Activated naive CD8-positive, alpha-beta T cell treated with anti-CD3 and anti-CD28 coated beads, Interleukin-2, amount 10 ng/mL, durations not matched to agents 7 days and 5 days (primary cell): ENCODE data around the gene PARD3. TPM values are rescaled to one million over a fixed set of nuclear protein-coding genes. Genes with fewer than 3 reads are reported as not detected.

ENCODE experiments used
- ATAC-seq: fragments of 150-1000 bp; cut with Tn5 transposase; one replicate; pipeline ENCODE4 v1.10.0; 2021; ENCODE audit warnings: low read depth, moderate library complexity
- POLR2A ChIA-PET: fragments of 350-600 bp; sonication (Branson Sonifier 250); formaldehyde crosslinking; loops from one replicate; lab custom pipeline; 2021; ENCODE audit warnings: antibody characterized with exemption; lab: Charles Lee
- DNase-seq: peaks from one replicate; pipeline ENCODE4 v3.0.0; 2021
- H3K27ac Mint-ChIP-seq: one replicate; pipeline ENCODE4 v1.8.0; 2022; ENCODE audit warnings: mild to moderate bottlenecking, mixed read lengths
- H3K27me3 Mint-ChIP-seq: one replicate; pipeline ENCODE4 v1.8.0; 2022; ENCODE audit warnings: mild to moderate bottlenecking, moderate library complexity, mixed read lengths
- H3K36me3 Mint-ChIP-seq: one replicate; pipeline ENCODE4 v1.8.0; 2021; ENCODE audit warnings: mild to moderate bottlenecking, mixed read lengths
- H3K4me1 Mint-ChIP-seq: one replicate; pipeline ENCODE4 v1.8.0; 2021; ENCODE audit warnings: mixed read lengths
- H3K4me3 Mint-ChIP-seq: one replicate; pipeline ENCODE4 v1.8.0; 2022; ENCODE audit warnings: mild to moderate bottlenecking, moderate library complexity, mixed read lengths
- H3K9me3 Mint-ChIP-seq: one replicate; pipeline ENCODE4 v1.8.0; 2021; ENCODE audit warnings: mixed read lengths
- total RNA-seq, 2 experiments: library from RNA; stranded (reverse); gene quantifications; one replicate each; pipeline ENCODE4 v1.2.3, GENCODE V29; 2021

PARD3 gene
- total RNA-seq, 2 experiments from 2014 or later: 0.48 to 0.55 TPM

DNA sequence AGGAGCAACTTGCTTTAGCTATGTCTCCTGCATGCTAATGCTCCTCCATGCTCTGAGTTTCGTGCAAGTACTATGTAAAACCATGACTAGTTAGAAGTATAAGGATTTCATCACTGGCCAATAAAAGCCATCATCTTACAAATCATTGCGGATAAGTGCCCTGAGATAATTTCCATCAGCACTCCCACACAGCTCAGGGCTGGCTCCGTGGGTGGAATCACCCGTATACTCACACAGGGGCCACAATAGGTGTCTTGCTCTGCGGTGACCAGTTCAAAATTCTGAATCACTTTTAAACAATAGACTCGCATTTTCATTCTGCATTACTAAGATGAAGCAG, 227.4 kb downstream of the PARD3 start:
- Mint-ChIP-seq H3K4me1 (no peaks in the 10 kb centered on the region), H3K36me3 (no peaks in the 10 kb centered on the region), H3K27me3 (peaks cover 3% of the 10 kb centered on the region), H3K27ac (no peak overlapping the region), H3K9me3 (no peaks in the 10 kb centered on the region), H3K4me3 (no peak overlapping the region)
- DNase-seq: no peak
- POLR2A ChIA-PET: no interaction called here
- ATAC-seq: no peak

GRCh38 chr10:34587002-34587679, 228.0 kb downstream of the PARD3 start:
- Mint-ChIP-seq H3K27ac (no peak overlapping the region), H3K36me3 (no peaks in the 10 kb centered on the region), H3K27me3 (peaks cover 3% of the 10 kb centered on the region), H3K4me1 (no peaks in the 10 kb centered on the region), H3K4me3 (no peak overlapping the region), H3K9me3 (no peaks in the 10 kb centered on the region)
- DNase-seq (no peak), ATAC-seq (no peak)
- POLR2A ChIA-PET: no interaction called here

DNA sequence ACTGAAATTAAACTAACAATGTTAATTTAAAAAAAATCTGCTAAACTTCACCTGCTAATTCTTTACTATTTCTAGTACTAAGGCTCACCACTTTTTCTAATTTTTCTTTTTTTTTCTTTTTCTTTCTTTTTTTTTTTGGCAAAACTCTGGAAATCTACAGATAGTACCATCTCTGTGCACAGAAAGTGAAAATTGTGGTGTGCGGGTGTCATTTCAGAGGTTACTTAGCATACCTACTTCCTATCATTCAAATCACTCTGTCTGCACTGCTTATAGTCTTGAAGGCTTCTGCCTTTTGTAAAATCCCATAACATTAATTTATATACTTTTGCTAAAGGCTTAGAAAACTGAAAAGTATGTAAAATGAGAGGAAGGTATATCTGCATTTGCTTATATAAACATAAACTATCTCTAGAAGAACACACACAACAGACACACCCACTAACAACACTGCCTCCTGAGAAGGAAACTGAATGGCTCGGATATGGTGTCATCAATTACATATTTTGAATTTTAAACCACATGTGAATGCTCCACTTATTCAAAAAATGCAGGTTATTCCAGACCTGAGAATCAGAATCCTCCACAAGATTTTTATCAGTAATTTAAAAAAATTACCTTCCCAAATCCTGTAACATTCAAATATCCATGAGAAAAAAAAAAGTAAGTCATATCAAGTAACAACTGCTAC, 229.5 kb downstream of the PARD3 start:
- no peaks in the 10 kb centered on the region for H3K9me3 Mint-ChIP-seq
- ATAC-seq (no peak), DNase-seq (no peak)
- POLR2A ChIA-PET: no interaction called here
- no peaks in the 10 kb centered on the region for H3K36me3 Mint-ChIP-seq
- peaks cover 3% of the 10 kb centered on the region for H3K27me3 Mint-ChIP-seq
- no peak overlapping the region for H3K27ac Mint-ChIP-seq
- H3K4me1 Mint-ChIP-seq: no peaks in the 10 kb centered on the region
- H3K4me3 Mint-ChIP-seq: no peak overlapping the region

DNA sequence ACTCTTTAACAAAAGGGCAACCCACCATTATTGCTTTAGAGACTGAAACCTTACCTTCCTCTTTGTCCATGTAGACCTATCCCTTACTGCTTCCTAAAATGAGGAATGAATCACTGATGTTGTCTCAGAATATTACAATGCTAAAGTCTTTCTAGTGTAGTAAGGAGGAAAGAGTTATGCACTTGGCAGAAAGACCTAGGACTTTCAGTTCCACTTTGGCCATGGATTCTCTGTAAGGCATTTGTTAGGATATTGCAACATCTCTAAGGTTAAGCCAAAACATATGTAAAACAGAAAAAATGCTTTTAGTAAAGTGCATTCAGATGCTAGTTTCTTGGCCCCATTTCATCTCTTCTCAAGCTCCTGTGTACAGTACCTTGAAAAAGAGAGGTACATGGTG, 230.9 kb downstream of the PARD3 start:
- no peak overlapping the region for H3K4me3 Mint-ChIP-seq

DNA sequence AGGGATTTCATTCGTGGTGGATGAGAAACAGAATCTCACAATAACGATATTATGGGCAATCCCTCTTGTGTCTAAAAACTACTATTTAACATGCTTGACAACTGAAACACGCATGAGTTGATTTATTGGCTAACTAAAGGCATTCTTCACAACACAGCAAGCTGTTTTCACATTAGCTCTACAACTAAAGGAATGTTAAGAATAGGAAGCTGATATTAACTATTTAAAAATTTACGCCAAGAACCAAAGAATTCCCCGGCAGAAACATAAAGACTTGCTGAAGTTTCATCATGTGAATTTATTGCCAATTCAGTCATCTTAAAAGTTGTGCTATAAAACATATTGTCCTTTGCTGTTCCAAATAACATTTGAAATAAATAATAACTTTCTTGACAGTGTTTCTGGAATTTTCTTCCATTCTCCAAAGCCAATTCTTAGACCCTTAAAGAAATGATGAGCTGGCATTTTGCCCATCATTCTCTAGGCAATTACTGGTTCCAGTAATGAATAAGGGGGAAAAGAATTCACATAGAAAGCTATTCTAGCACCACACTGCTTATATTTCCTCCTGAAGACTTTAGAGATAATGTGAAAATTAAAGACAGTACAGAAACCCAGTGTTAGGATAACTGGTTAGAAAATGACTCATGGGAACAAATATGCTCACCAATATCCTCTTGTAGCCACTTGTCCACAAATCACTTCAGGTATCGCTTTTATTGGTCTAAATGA, 233.1 kb downstream of the PARD3 start:
- ATAC-seq (no peak), DNase-seq (no peak)
- H3K4me1 Mint-ChIP-seq: no peaks in the 10 kb centered on the region
- no peaks in the 10 kb centered on the region for H3K36me3 Mint-ChIP-seq
- no peak overlapping the region for H3K4me3 Mint-ChIP-seq
- H3K9me3 Mint-ChIP-seq: no peaks in the 10 kb centered on the region
- POLR2A ChIA-PET: no interaction called here
- H3K27ac Mint-ChIP-seq: no peak overlapping the region
- peaks cover 5% of the 10 kb centered on the region for H3K27me3 Mint-ChIP-seq

More for the DNA sequence above, 230.9 kb downstream of the PARD3 start:
- ATAC-seq (no peak), DNase-seq (no peak)
- Mint-ChIP-seq H3K4me1 (no peaks in the 10 kb centered on the region), H3K36me3 (no peaks in the 10 kb centered on the region), H3K27me3 (peaks cover 5% of the 10 kb centered on the region), H3K27ac (no peak overlapping the region), H3K9me3 (no peaks in the 10 kb centered on the region)
- POLR2A ChIA-PET: no interaction called here

DNA sequence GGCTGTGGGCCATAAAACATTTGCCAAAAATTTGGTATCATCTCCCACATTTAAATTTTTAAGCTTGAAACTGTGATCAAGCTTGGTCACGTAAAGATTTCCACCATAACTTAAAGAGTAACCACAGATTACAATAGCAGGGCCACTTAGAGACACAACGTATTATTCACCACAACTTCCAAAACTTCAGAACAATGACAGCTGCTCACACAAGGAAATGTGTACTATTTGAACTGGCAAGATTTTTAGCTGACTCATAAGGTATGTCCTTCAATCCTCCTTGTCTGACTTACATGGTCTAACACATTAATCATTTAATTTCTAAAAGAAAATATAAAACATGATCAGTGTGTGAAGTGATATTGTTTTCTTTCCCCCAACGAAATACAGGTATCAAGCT, 234.5 kb downstream of the PARD3 start:
- DNase-seq (no peak), ATAC-seq (no peak)
- no peak overlapping the region for H3K4me3 Mint-ChIP-seq
- POLR2A ChIA-PET: no interaction called here
- no peaks in the 10 kb centered on the region for H3K4me1 Mint-ChIP-seq
- H3K9me3 Mint-ChIP-seq: no peaks in the 10 kb centered on the region
- H3K27me3 Mint-ChIP-seq: peaks cover 5% of the 10 kb centered on the region
- no peaks in the 10 kb centered on the region for H3K36me3 Mint-ChIP-seq
- H3K27ac Mint-ChIP-seq: no peak overlapping the region

DNA sequence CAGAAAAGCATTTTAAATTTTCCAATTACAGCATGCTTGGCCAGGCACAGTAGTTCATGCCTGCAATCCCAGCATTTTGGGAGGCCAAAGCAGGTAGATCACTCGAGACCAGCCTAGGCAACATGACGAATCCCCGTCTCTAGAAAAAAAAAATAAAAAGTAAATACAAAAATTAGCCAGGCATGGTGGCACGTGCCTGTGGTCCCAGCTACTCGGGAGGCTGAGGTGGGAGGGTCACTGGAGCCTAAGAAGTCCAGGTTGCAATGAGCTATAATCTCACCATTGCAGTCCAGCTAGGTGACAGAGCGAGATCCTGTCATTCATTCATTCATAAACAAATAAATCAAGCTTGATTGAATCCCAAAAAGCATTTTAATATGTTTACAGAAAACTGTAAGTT, 234.9 kb downstream of the PARD3 start:
- no peaks in the 10 kb centered on the region for H3K9me3 Mint-ChIP-seq
- ATAC-seq (no peak), DNase-seq (no peak)
- H3K27me3 Mint-ChIP-seq: peaks cover 5% of the 10 kb centered on the region
- H3K27ac Mint-ChIP-seq: no peak overlapping the region
- no peaks in the 10 kb centered on the region for H3K36me3 Mint-ChIP-seq
- no peak overlapping the region for H3K4me3 Mint-ChIP-seq
- POLR2A ChIA-PET: no interaction called here
- H3K4me1 Mint-ChIP-seq: no peaks in the 10 kb centered on the region

DNA sequence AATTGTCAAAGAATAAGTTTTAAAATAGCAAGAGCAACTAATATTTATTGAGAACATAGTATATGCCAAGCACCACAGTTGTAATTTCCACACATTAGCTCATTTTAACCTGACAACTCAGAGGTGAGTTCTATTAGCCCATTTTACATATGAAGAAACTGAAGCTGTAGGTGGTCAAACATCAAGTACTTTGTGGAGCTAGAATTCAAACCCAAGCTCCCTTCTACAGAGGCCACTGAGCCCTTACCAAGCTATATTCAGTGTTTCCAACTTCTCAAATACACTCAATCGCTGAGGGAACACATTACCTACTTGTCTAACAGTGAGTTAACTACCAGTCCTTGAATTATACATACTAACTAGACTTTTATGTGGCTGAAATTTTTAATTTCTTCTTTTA, 236.6 kb downstream of the PARD3 start:
- Mint-ChIP-seq H3K4me1 (no peaks in the 10 kb centered on the region), H3K9me3 (no peaks in the 10 kb centered on the region), H3K4me3 (no peak overlapping the region), H3K27me3 (peaks cover 3% of the 10 kb centered on the region), H3K36me3 (no peaks in the 10 kb centered on the region), H3K27ac (no peak overlapping the region)
- ATAC-seq: no peak
- DNase-seq: no peak
- POLR2A ChIA-PET: no interaction called here

DNA sequence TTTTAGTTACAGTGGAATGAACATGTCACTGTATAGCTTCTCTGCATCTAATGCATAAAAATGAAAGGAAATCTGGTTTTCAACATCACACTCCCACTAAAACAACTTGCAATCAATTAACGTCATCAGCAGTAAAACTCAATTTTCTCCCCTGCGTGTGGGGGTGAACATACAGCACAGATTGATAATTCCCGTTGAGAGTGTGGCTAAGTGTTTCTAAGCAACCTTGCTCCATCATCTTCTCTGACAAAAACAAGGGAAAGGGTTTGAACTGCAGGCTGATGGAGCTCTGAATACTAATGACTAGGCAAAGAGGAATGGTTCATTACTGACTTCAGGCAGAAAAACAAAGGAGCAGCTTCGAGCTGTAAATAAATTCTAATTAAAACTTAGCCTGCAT, 238.3 kb downstream of the PARD3 start:
- DNase-seq (no peak), ATAC-seq (no peak)
- H3K9me3 Mint-ChIP-seq: no peaks in the 10 kb centered on the region
- no peaks in the 10 kb centered on the region for H3K4me1 Mint-ChIP-seq
- H3K4me3 Mint-ChIP-seq: no peak overlapping the region
- H3K27me3 Mint-ChIP-seq: peaks cover 2% of the 10 kb centered on the region
- no peaks in the 10 kb centered on the region for H3K36me3 Mint-ChIP-seq
- POLR2A ChIA-PET: no interaction called here
- no peak overlapping the region for H3K27ac Mint-ChIP-seq

GRCh38 chr10:34575882-34576281, 239.2 kb downstream of the PARD3 start:
- Mint-ChIP-seq H3K9me3 (no peaks in the 10 kb centered on the region), H3K27me3 (peaks cover 2% of the 10 kb centered on the region), H3K36me3 (no peaks in the 10 kb centered on the region), H3K4me3 (no peak overlapping the region), H3K27ac (no peak overlapping the region), H3K4me1 (no peaks in the 10 kb centered on the region)
- POLR2A ChIA-PET: no interaction called here
- no peak for ATAC-seq
- DNase-seq: no peak

- ATAC-seq: no peak
- H3K9me3 Mint-ChIP-seq: no peaks in the 10 kb centered on the region
- peaks cover 2% of the 10 kb centered on the region for H3K27me3 Mint-ChIP-seq
- no peaks in the 10 kb centered on the region for H3K4me1 Mint-ChIP-seq
- DNase-seq: no peak
- no peak overlapping the region for H3K27ac Mint-ChIP-seq
- H3K36me3 Mint-ChIP-seq: no peaks in the 10 kb centered on the region
- POLR2A ChIA-PET: no interaction called here
- H3K4me3 Mint-ChIP-seq: no peak overlapping the region
Measured at GRCh38 chr10:34574353-34574934, 240.7 kb downstream of the PARD3 start.

GRCh38 chr10:34570887-34571286, 244.2 kb downstream of the PARD3 start:
- no peaks in the 10 kb centered on the region for H3K4me1 Mint-ChIP-seq
- H3K9me3 Mint-ChIP-seq: no peaks in the 10 kb centered on the region
- no peak overlapping the region for H3K27ac Mint-ChIP-seq
- POLR2A ChIA-PET: no interaction called here
- no peak overlapping the region for H3K4me3 Mint-ChIP-seq
- ATAC-seq: no peak
- peaks cover 6% of the 10 kb centered on the region for H3K27me3 Mint-ChIP-seq
- no peaks in the 10 kb centered on the region for H3K36me3 Mint-ChIP-seq
- no peak for DNase-seq

DNA sequence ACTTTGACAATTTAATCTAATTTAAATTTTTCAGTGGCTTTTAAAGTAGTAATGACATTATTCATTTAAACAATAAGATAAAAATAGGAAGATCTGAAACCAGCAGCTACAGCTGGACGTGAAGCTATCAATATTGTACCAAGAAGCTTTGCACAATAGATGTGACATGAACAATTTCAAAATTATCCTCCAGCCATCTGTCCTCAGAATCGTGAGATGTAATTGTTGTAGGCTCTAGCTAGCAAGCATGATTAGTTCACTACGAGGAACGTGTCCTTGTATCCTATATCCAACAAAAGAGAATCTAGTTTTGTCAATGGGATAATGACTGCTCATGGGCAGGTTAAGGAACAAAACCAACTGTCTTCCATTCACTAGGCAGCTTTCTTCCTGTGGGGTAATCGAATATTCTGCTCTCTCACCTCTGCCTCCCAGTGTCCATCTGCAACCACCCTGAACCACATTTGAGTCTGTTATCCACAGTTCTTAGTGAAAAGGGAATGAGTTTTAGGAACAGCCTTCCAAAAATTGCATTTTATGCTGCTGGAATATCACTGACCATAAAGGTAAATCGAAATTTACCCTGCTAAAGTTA, 247.3 kb downstream of the PARD3 start:
- Mint-ChIP-seq H3K27me3 (peaks cover 6% of the 10 kb centered on the region), H3K4me1 (no peaks in the 10 kb centered on the region), H3K4me3 (no peak overlapping the region), H3K36me3 (no peaks in the 10 kb centered on the region), H3K9me3 (no peaks in the 10 kb centered on the region), H3K27ac (no peak overlapping the region)
- DNase-seq (no peak), ATAC-seq (no peak)
- POLR2A ChIA-PET: no interaction called here
